RWPE1 (cell line): ENCODE data around the gene PRXL2A.
A peak's percentile ranks its signal among the peaks of the same experiment; 100 is the strongest.

ENCODE experiments used
- CTCF ChIA-PET: fragments of 350-600 bp; sonication (Branson Sonifier 250); formaldehyde crosslinking; extraction: SDS; loops from one replicate; lab custom pipeline; 2021; lab: Yijun Ruan, JAX
- POLR2A ChIA-PET: fragments of 400-600 bp; formaldehyde crosslinking; extraction: SDS; loops from one replicate; lab custom pipeline; 2020; ENCODE audit warnings: antibody characterized with exemption; ENCODE audit not compliant: low non-redundant PET; lab: Yijun Ruan, JAX
- DNase-seq: peaks from one replicate; pipeline ENCODE4 v3.0.0; 2012; ENCODE audit warnings: low spot score
- H3K27ac ChIP-seq: fragments of 450-650 bp; 2 replicates; pipeline ENCODE4 v1.5.1; 2017
- CTCF ChIP-seq: fragments of 450-650 bp; conservative IDR thresholded peaks from 2 replicates; pipeline ENCODE4 v1.5.1; 2017; ENCODE audit warnings: low read depth, mild to moderate bottlenecking

PRXL2A gene

GRCh38 chr10:80409121-80409520 lies 770 bp downstream of the PRXL2A start:
- POLR2A ChIA-PET, result no interaction called here
- H3K27ac ChIP-seq, result no peak overlapping the region; the same call in 1 of the 2 replicates
- CTCF ChIA-PET, result interaction anchor here (1.2 kb wide), 1 partner anchor 107 kb away, joined by 4 read pairs; no protein-coding TSS in a partner anchor
- DNase-seq, result no peak
- no peak for TF ChIP-seq CTCF

GRCh38 chr10:80410122-80410521 lies 1.8 kb downstream of the PRXL2A start:
- peak overlapping the region; percentile 54 for H3K27ac ChIP-seq
- POLR2A ChIA-PET, result no interaction called here
- TF ChIP-seq CTCF, result no peak
- CTCF ChIA-PET, result interaction anchor here (0.6 to 1.2 kb wide), 2 partner anchors 106 to 628 kb away, joined by 3 to 4 read pairs; no protein-coding TSS in a partner anchor
- no peak for DNase-seq

- DNase-seq, result no peak
- POLR2A ChIA-PET, result interaction anchor here (0.6 kb wide), 1 partner anchor 99 kb away, joined by 4 read pairs; no protein-coding TSS in a partner anchor
- no peak for TF ChIP-seq CTCF
- peak overlapping the region; percentile 55 for H3K27ac ChIP-seq
- CTCF ChIA-PET, result interaction anchor here (0.6 to 1.3 kb wide), 4 partner anchors 30 to 628 kb away, joined by 3 to 7 read pairs (median 4); no protein-coding TSS in a partner anchor
Observed at GRCh38 chr10:80410578-80411145, 2.3 kb downstream of the PRXL2A start.

- CTCF ChIA-PET, result interaction anchor here (0.5 to 1.3 kb wide), 5 partner anchors 29 to 918 kb away, joined by 3 to 7 read pairs (median 4); no protein-coding TSS in a partner anchor
- POLR2A ChIA-PET, result interaction anchor here (0.6 to 0.8 kb wide), 2 partner anchors 92 to 99 kb away, joined by 3 to 4 read pairs; no protein-coding TSS in a partner anchor
Observed at GRCh38 chr10:80411267-80411668, 2.9 kb downstream of the PRXL2A start.

GRCh38 chr10:80411681-80412220 lies 3.4 kb downstream of the PRXL2A start:
- CTCF ChIA-PET, result interaction anchor here (0.5 to 1.3 kb wide), 4 partner anchors 29 to 918 kb away, joined by 3 to 7 read pairs (median 4); no protein-coding TSS in a partner anchor
- TF ChIP-seq CTCF, result no peak

More at GRCh38 chr10:80411267-80411668, 2.9 kb downstream of the PRXL2A start:
- DNase-seq, result no peak
- H3K27ac ChIP-seq, result peak overlapping the region; percentile 55
- no peak for TF ChIP-seq CTCF

GRCh38 chr10:80412486-80412885 lies 4.1 kb downstream of the PRXL2A start:
- ChIA-PET CTCF (no interaction called here), POLR2A (no interaction called here)
- peak overlapping the region; percentile 75; the same call in 1 of the 2 replicates for H3K27ac ChIP-seq
- no peak for TF ChIP-seq CTCF
- no peak for DNase-seq

More at GRCh38 chr10:80411681-80412220, 3.4 kb downstream of the PRXL2A start:
- peak overlapping the region; percentile 55 for H3K27ac ChIP-seq
- POLR2A ChIA-PET, result interaction anchor here (0.8 kb wide), 1 partner anchor 92 kb away, joined by 3 read pairs; no protein-coding TSS in a partner anchor
- no peak for DNase-seq
